Stimulated activated naive CD4-positive, alpha-beta T cell treated with Interleukin-2 at 50 U/mL for 16 hours (primary cell): ENCODE measurements around the gene AGBL1.

Experiments
- DNase-seq: peaks from one replicate; lab custom pipeline; 2025; lab: John Stamatoyannopoulos, UW

The AGBL1 gene

GRCh38 chr15:86714241-86714640 lies 634.6 kb downstream of the AGBL1 start:
- no peak for DNase-seq

DNA sequence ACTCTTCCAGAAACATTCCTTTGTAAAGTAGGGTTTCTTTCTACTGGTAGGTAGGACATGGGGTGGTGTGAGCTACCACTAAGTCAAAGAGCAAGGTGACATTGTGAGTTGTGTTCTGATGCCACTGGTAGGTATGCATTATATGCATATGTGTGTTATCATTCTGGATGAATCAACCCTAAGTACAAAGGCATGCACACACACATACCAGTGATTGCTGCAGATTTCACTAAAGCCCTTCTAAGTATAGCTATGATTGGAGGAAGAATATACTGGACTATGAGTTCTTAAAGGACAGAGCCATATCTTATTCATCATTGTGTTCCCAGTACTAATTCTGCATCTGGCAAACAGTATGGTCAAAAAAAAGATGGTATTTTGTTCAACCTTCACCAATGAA lies 646.0 kb downstream of the AGBL1 start:
- no peak for DNase-seq

- DNase-seq, result no peak
Observed at GRCh38 chr15:86735247-86736040, 655.8 kb downstream of the AGBL1 start.

DNA sequence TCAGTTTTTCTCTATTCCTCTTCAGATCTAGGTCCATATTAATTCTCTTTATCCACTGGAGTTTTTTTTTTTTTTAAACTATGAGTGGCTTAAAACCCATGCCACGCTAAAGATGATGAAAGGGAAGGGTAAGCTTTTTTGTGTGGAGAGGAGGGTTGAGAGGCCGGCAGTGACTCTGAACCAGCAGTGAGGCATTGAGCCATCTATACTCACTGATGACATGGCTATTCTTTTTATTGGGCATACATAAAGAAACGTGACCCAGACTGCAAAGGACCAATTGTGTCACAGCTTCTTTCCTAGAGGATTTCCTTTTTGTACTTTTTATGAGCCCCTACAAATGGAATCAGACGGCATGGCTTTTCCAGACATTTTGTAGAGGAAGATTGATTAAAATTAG lies 662.2 kb downstream of the AGBL1 start:
- DNase-seq, result no peak

DNA sequence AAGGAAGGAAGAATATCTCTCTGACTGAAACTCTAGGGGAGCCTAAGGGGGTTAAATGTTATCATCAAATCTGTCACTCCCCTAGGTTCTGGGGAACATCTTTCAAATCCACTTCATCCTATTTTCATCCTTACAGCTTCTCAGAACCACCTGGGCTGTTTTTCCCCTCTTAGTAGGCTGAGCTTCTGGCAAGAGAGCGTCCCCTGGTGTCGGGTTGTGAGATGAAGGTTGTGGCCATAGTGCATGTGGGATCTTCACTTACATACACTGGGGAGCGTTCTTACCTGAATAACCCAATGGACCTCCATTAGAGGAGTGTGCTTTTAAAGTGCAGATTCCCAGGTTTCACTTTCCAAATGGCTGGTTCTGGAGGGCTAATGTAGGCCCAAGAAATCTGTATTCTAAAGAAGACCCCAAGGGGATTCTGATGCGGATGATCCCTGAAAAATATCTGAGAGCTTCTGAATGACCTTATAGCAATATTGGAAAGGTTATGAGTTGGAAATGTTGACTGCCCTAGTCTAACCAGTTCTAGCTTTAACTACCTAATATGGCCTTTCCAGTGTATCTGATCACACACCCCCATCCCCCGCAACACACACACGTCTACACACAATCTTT lies 663.7 kb downstream of the AGBL1 start:
- peak; percentile 37 for DNase-seq

DNA sequence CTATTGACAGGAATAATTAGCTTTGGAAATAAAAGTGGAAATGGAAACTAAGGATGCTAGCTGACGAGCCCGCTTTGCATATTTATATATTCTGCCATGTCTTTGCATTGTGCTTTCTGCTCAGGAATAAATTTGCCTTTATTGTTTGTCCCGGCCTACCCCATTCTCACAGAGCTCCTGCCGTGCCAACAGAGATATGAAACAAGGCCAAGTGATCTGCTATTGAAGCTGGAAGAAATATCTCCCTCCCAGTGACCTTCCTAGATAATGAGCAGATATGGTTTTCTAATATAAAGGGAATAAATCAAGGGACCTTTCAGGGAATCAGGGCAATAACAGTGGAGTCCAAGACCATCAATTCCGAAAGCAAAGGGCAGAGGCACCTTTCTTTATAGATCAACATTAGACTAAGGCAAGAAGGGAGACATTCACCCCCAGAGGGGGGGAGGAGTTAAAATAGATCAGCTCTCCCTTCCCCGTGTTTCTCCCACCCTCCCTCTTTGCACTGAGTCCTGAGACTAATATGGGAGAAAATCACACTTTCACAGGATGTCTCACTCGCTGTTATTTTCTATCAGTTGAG lies 664.6 kb downstream of the AGBL1 start:
- no peak for DNase-seq

GRCh38 chr15:86751116-86751515 lies 671.4 kb downstream of the AGBL1 start:
- no peak for DNase-seq

DNA sequence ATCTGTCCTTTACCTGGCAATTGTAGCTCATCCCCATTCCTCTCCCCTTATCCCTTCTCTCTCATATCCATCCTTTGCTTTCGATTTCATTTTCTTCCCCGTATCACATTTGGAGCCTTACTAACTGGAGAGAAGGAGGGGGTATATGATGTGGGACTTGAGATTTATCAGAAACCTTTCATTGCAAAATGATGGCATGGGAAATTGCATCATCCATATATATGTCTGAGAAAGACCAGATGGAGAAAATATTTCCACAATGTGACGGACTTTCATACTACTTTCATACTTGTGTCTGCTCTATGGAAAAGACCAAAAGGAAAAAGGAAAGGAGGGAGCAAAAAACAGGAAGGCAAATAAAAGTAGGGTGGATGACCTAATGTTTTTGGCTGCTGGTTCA lies 675.2 kb downstream of the AGBL1 start:
- DNase-seq, result no peak

GRCh38 chr15:86756688-86757087 lies 677.0 kb downstream of the AGBL1 start:
- DNase-seq, result no peak

- no peak for DNase-seq
Observed at GRCh38 chr15:86759800-86760523, 680.3 kb downstream of the AGBL1 start.

- DNase-seq, result no peak
Observed at GRCh38 chr15:86762874-86763273, 683.2 kb downstream of the AGBL1 start.

- DNase-seq, result no peak
Observed at GRCh38 chr15:86764021-86764420, 684.4 kb downstream of the AGBL1 start.

- DNase-seq, result no peak
Observed at GRCh38 chr15:86765281-86765680, 685.6 kb downstream of the AGBL1 start.

- DNase-seq, result no peak
Observed at GRCh38 chr15:86772369-86773059, 692.8 kb downstream of the AGBL1 start.

DNA sequence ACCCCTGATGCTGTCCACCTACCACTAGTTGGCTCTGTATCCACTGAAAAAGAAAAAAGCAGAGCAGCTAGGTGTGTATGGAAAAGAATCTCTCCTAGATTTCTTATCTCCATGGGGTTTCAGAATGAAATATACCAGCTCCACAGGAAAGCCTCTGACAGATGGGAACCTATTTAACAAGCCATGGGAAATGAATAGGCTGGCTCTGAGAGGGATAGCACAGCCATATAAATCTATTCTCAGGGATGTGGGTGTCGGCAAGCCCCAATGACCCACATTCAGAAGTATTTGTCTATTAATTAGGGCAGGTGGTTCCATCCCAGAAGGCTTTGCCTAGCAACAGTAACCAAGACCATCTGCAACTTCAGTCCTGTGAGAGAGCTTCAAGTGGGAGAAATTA lies 694.1 kb downstream of the AGBL1 start:
- DNase-seq, result no peak

GRCh38 chr15:86776145-86776544 lies 696.5 kb downstream of the AGBL1 start:
- no peak for DNase-seq

- DNase-seq, result no peak
Observed at GRCh38 chr15:86796521-86796920, 716.9 kb downstream of the AGBL1 start.

DNA sequence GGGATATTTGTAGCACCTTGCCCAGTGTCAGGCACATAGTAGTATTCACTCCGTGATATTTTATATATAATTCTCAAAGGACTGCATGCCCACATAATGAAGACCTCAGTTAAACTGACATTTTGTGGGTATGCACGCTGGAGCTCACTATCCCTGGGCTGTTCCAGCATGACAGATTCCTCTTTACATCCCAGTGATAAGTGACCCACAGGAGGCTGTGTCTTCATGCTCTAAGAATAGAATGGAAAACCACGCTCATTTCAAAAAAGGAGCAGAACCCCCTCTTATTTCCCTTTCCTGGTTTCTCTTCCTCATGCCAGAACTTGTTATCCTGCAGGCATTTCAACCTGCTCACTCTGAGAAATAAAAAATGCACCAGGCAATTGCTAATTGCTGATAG lies 717.5 kb downstream of the AGBL1 start:
- no peak for DNase-seq

DNA sequence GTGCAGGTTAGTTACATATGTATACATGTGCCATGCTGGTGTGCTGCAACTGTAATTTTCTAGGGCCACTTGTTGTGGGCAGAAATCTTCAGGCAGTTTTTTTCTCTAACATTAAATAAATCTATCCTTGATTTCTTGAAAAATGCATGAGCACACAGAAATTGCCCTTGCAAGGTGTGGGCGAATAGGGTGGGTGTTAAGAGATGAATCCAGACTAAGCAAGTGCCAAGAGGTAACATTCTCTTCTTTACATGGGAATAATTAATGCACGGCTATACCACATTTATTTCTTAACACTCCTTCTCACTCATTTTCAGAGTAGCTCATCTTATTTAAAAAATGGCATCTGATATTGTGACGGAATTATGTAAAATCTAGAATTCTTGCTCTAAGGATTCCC lies 719.6 kb downstream of the AGBL1 start:
- no peak for DNase-seq

DNA sequence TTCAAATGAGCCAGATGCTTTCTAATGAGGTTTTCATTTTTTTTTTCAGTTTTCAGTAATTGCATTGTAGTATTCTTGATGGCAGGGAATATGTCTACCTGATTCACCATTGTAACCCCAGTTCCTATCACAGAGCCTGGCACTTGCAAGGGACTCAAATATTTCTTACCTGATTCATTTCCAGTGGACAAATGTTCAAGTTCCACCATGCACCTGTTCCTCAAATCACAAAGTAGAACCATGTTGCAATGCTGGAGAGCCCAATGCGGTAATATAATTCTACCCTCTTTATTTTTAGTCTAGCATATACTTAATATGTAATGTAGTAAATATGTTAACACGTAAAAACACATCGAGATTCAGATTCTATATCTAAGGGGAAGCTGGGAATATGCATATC lies 722.6 kb downstream of the AGBL1 start:
- no peak for DNase-seq

DNA sequence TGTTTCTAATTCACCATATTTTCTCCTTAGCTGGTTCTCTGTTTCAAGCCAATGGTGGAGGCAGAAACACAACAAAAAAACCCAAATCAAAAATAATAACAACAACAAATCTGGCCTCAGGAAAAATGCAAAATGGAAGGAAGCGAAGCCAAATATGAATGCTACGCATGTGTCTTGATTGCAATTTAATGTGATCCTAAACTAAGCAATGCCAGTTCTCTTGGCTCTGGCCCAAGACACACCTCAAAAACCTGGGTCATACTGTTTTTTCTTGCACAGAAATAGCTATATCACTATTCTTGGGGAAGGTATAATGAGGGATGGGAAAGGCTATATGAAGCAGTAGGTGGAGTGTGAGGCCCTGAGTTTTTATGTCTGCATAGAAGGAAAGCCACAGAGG lies 724.7 kb downstream of the AGBL1 start:
- no peak for DNase-seq

DNA sequence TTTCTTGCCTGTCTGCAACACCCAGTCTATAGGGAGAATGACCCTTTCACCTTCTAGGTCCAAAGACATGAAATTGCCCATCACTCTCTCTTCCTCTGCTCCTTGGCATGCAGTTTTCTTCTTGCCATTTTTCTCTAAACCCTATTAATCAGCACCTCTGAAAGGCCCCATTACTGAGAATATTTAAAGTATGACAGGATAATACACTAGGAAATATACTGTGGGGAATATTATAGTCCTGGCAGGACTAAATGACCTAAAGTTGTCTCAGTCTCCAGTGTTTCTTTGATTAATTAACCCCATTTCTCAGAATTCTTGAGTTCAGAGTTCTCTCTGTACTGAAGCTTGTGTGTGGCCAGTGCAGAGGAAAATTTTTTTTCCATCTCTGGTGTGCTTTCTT lies 730.7 kb downstream of the AGBL1 start:
- DNase-seq, result no peak
